Smooth muscle cell (in vitro differentiated cells): ENCODE measurements around the gene ERAP2. TPM values are rescaled to one million over a fixed set of nuclear protein-coding genes. Genes with fewer than 3 reads are reported as not detected.
A peak's percentile ranks its signal among the peaks of the same experiment; 100 is the strongest.

Source experiments
- DNase-seq: peaks from one replicate; lab custom pipeline; 2025; ENCODE audit not compliant: unreplicated experiment; lab: John Stamatoyannopoulos, UW
- H2AFZ ChIP-seq: fragments of 200-600 bp; sonication (generic); 2 replicates; pipeline ENCODE4 v1.6.0; 2016; ENCODE audit warnings: antibody characterized with exemption, low read depth, mild to moderate bottlenecking
- H3F3A ChIP-seq: fragments of 200-600 bp; sonication (generic); 2 replicates; pipeline ENCODE4 v1.6.0; 2017; ENCODE audit warnings: antibody characterized with exemption, low read depth
- H3K27ac ChIP-seq: fragments of 200-600 bp; sonication (generic); 2 replicates; pipeline ENCODE4 v1.5.1; 2016; ENCODE audit warnings: low read depth, mild to moderate bottlenecking
- H3K27me3 ChIP-seq: fragments of 200-600 bp; sonication (generic); 2 replicates; pipeline ENCODE4 v1.6.1; 2016; ENCODE audit warnings: low read depth, mild to moderate bottlenecking
- H3K36me3 ChIP-seq: fragments of 200-600 bp; sonication (generic); 2 replicates; pipeline ENCODE4 v1.5.1; 2016; ENCODE audit warnings: low read depth
- H3K4me1 ChIP-seq: fragments of 200-600 bp; sonication (generic); 2 replicates; pipeline ENCODE4 v1.5.1; 2016; ENCODE audit warnings: low read depth
- H3K4me2 ChIP-seq: fragments of 200-600 bp; sonication (generic); 2 replicates; pipeline ENCODE4 v1.6.0; 2016; ENCODE audit warnings: mild to moderate bottlenecking
- H3K4me3 ChIP-seq: fragments of 200-600 bp; sonication (generic); 2 replicates; pipeline ENCODE4 v1.5.1; 2016; ENCODE audit warnings: mild to moderate bottlenecking
- H3K79me2 ChIP-seq: fragments of 200-600 bp; sonication (generic); 2 replicates; pipeline ENCODE4 v1.6.0; 2016; ENCODE audit warnings: low read depth, mild to moderate bottlenecking
- H3K9ac ChIP-seq: fragments of 200-600 bp; sonication (generic); 2 replicates; pipeline ENCODE4 v1.6.0; 2016; ENCODE audit warnings: low read depth
- H3K9me3 ChIP-seq: fragments of 200-600 bp; sonication (generic); replicated peaks from 2 replicates; pipeline ENCODE4 v1.5.1; 2016; ENCODE audit warnings: low read depth
- H4K20me1 ChIP-seq: fragments of 200-600 bp; sonication (generic); 2 replicates; pipeline ENCODE4 v1.6.0; 2016; ENCODE audit warnings: low read depth
- CTCF ChIP-seq: fragments of 200-600 bp; sonication (generic); IDR thresholded peaks from 2 replicates; pipeline ENCODE4 v1.5.1; 2017; ENCODE audit warnings: borderline replicate concordance, mild to moderate bottlenecking, antibody characterized with exemption; ENCODE audit not compliant: insufficient read depth, poor library complexity, severe bottlenecking
- WGBS: methylation state at CpG from one replicate; pipeline ENCODE4 v1.1.7; 2016; ENCODE audit warnings: low lambda C conversion rate; 5-methylcytosine and 5-hydroxymethylcytosine counted together
- polyA plus RNA-seq: library from polyadenylated mRNA; unstranded; fragments of >200 nt; fragmentation: Nextera tagmentation; extraction: Ambion mirVana; gene quantifications from 2 replicates; pipeline ENCODE4 v1.2.1, GENCODE V29; 2016
- total RNA-seq: library from RNA; depleted of rRNA; stranded (reverse); fragments of >200 nt; gene quantifications from 2 replicates; pipeline ENCODE4 v1.2.3, GENCODE V29; 2014

Gene ERAP2
- total and polyA plus RNA-seq, 2 experiments from 2014 or later: 0.72 TPM; not detected in 1

GRCh38 chr5:96911139-96911538 lies 34.8 kb downstream of the ERAP2 start:
- no peaks in the 10 kb centered on the region for H3K4me1 ChIP-seq
- 90% methylated on average over 2 of the region's 2 CpGs for WGBS
- H3K27me3 ChIP-seq: no peaks in the 10 kb centered on the region
- no peak for TF ChIP-seq CTCF
- no peaks in the 10 kb centered on the region for H3F3A ChIP-seq
- no peak overlapping the region for H3K4me2 ChIP-seq
- H3K4me3 ChIP-seq: no peak overlapping the region
- no peak for DNase-seq
- H4K20me1 ChIP-seq: no peaks in the 10 kb centered on the region
- H3K79me2 ChIP-seq: no peaks in the 10 kb centered on the region
- H3K9me3 ChIP-seq: no peaks in the 10 kb centered on the region
- H3K27ac ChIP-seq: no peak overlapping the region
- no peak overlapping the region for H2AFZ ChIP-seq
- H3K36me3 ChIP-seq: no peaks in the 10 kb centered on the region
- H3K9ac ChIP-seq: no peak overlapping the region

GRCh38 chr5:96913233-96913632 lies 36.9 kb downstream of the ERAP2 start:
- Histone ChIP-seq H3K27me3 (no peaks in the 10 kb centered on the region), H4K20me1 (no peaks in the 10 kb centered on the region), H2AFZ (no peak overlapping the region), H3K27ac (no peak overlapping the region), H3K9me3 (no peaks in the 10 kb centered on the region), H3K9ac (no peak overlapping the region), H3K4me3 (no peak overlapping the region), H3K79me2 (no peaks in the 10 kb centered on the region), H3K4me1 (no peaks in the 10 kb centered on the region), H3K36me3 (no peaks in the 10 kb centered on the region), H3F3A (no peaks in the 10 kb centered on the region), H3K4me2 (no peak overlapping the region)
- DNase-seq: no peak
- WGBS: 81% methylated on average over 2 of the region's 2 CpGs
- no peak for TF ChIP-seq CTCF

GRCh38 chr5:96919754-96920197 lies 43.5 kb downstream of the ERAP2 start:
- H3K27me3 ChIP-seq: no peaks in the 10 kb centered on the region
- H3K4me1 ChIP-seq: no peaks in the 10 kb centered on the region
- no peaks in the 10 kb centered on the region for H3K79me2 ChIP-seq
- no peak overlapping the region for H3K27ac ChIP-seq
- no peak overlapping the region for H2AFZ ChIP-seq
- no peaks in the 10 kb centered on the region for H3K9me3 ChIP-seq
- DNase-seq: no peak
- no peak overlapping the region for H3K4me3 ChIP-seq
- H3K4me2 ChIP-seq: no peak overlapping the region
- no peak overlapping the region for H3K9ac ChIP-seq
- no peaks in the 10 kb centered on the region for H3F3A ChIP-seq
- WGBS: 92% methylated on average over 4 of the region's 4 CpGs
- no peaks in the 10 kb centered on the region for H3K36me3 ChIP-seq
- TF ChIP-seq CTCF: no peak
- H4K20me1 ChIP-seq: no peaks in the 10 kb centered on the region

GRCh38 chr5:96920744-96921355 lies 44.5 kb downstream of the ERAP2 start:
- DNase-seq: no peak

More at GRCh38 chr5:96920744-96921355, 44.5 kb downstream of the ERAP2 start:
- H3F3A ChIP-seq: no peaks in the 10 kb centered on the region
- no peak overlapping the region for H3K4me3 ChIP-seq
- H3K27me3 ChIP-seq: no peaks in the 10 kb centered on the region
- H3K79me2 ChIP-seq: no peaks in the 10 kb centered on the region
- H3K27ac ChIP-seq: peak overlapping the region; percentile 25
- peak overlapping the region; percentile 3 for H3K9ac ChIP-seq
- H3K9me3 ChIP-seq: no peaks in the 10 kb centered on the region
- no peak for TF ChIP-seq CTCF
- H4K20me1 ChIP-seq: no peaks in the 10 kb centered on the region
- H2AFZ ChIP-seq: peak overlapping the region; percentile 34
- no peaks in the 10 kb centered on the region for H3K4me1 ChIP-seq
- no peaks in the 10 kb centered on the region for H3K36me3 ChIP-seq
- 77% methylated on average over 3 of the region's 3 CpGs for WGBS
- peak overlapping the region; percentile 58 for H3K4me2 ChIP-seq
